Measurements from ENCODE around the gene ABCA1.

Gene ABCA1

GRCh38 chr9:104872656-104873488, 55.1 kb downstream of the ABCA1 start:
- DNase-seq (ENCODE audit: low read depth), result peak; percentile 98

GRCh38 chr9:104871961-104872527, 55.9 kb downstream of the ABCA1 start:
- DNase-seq (ENCODE audit: low read depth), result no peak

GRCh38 chr9:104869811-104870210, 58.1 kb downstream of the ABCA1 start:
- DNase-seq (ENCODE audit: low read depth), result no peak

DNA sequence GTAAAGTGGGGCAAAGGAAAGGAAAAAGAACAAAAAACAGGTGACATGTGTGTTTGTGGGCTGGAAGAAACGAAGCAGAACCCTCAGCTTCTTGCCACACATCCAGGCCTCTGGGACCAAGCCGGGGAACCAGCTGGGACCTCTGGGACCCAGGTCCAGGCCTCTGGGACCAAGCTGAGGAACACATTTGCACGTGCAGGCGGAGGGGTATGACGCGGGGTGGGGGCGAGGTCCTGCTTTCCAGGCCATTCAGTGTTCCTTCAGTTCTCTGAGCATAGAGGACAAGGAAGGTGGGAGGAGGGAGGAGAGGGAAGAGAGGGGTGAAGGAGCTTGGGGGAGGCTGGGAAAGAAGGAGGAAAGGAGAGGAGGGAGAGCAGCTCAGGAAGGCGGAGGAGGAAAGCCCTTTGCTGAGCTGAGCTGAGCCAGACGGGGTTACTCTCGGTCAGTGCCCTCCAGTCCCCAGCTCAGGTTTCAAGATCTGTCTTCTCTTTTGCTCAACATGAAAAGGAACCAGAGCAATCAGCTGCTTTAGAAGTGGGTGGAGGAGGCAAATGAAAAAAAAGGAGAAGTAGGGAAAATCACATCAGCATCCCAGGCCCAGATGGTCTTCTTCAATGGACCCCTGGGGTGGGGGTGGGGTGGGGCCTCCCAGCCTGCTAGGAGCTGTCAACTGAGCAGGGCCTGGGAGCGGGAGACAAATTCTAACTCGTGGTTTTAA, 59.1 kb downstream of the ABCA1 start:
- DNase-seq (ENCODE audit: low read depth), result peak; percentile 94

DNA sequence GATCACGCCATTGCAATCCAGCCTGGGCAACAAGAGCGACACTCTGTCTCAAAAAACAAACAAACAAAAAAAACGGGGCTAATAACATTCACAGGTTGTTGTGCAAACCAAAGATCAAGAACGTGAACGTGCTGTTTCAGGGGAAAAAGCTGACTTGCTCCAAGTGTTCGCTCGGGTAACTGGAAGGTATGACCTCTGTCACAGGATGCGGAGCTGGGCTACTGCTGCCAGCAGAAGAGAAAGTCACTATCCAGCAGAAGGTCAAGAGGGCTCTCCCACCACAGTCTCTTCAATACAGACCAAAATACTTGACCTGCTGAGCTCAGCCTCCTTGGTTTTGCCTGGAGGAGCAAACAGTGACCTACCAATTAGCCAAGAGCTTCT, 59.7 kb downstream of the ABCA1 start:
- DNase-seq (ENCODE audit: low read depth), result no peak

DNA sequence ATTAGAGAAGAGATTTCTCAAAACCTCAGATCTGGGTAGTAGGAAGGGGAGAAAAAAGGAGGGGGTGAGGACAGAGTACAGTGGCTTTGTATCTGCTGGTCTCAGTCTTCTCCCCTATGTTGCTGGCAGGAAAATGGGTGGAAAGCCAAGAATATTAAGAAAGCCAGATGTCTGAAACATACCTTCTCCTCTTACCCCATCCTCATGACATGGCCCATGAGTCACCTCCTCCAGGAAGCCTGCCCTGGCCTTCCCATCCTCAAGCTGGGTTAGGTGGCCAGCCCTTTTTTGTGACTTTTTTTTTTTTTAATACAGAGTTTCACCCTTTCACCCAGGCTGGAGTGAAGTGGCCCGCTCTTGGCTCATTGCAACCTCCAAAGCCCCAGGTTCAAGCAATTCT, 61.8 kb downstream of the ABCA1 start:
- DNase-seq (ENCODE audit: low read depth), result peak; percentile 65

DNA sequence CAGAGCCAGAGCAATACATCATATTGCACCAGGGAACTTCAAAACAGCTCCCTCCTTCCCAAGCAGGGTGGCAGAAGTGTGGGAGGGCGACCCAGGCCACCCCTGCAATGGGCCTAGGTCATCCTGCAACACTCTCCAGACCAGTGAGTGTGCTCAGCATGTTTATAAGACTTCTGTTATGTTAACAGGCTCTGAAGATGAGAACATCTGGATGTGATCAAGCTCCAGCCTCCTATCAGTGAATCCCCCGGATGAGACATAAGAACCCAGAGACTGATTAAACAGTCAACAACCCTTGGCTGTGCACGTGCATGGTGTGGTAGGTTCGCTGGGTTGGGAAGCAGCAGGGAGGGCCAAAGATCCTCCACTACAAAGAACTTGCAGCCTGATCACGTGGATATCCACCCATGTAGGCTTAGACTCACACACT, 63.3 kb downstream of the ABCA1 start:
- DNase-seq (ENCODE audit: low read depth), result peak; percentile 90

DNA sequence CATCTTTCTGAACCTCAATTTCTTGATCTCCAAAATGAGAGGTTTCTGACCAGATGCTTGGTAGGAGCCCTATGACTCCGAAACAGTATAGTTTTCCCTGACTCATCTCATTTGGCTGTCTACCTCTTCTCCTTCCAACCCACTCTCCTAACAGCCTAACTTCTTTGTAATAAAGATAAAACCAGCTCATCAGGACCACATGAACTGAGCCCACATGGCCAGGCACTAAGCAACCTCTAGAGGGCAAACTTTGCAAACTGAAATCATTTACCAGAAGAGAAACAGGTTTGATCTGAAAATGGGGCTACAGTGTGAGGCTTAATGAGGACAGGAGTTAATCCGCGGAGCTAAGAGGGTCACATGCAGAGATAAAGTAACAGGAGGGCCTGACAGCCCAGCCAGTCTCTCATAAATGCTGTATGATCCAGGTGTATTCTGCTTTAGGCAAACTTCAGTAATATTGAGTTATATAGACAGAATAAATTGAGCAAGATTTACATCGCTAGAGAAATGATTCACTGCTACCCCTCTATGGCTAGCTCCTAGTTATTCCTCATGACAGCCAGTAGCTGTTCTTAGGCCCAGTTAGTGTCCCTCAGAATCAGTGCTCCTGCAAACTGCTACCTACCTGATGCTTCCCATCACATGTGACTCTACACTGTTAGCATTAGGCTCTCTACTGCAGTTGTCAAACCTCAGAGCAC, 64.6 kb downstream of the ABCA1 start:
- DNase-seq (ENCODE audit: low read depth), result peak; percentile 89

DNA sequence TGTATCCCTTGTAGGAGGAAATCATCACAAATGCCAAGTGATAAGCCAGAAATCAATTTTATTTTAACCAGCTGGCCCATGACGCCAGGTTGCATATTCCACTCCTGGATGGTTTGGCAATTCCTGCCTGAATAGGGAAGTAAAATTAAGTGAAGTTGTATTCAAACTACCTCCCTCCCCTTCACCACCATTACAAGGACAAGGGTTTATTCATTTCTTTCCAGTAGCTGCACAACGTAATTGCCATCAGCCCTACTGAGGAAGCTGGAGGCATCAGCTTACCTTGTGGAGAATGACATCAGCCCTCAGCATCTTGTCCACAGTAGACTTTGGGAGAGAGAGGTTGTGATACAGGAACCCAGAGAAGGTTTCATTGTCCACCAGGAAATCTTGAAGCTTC, 66.6 kb downstream of the ABCA1 start:
- DNase-seq (ENCODE audit: low read depth), result no peak

DNA sequence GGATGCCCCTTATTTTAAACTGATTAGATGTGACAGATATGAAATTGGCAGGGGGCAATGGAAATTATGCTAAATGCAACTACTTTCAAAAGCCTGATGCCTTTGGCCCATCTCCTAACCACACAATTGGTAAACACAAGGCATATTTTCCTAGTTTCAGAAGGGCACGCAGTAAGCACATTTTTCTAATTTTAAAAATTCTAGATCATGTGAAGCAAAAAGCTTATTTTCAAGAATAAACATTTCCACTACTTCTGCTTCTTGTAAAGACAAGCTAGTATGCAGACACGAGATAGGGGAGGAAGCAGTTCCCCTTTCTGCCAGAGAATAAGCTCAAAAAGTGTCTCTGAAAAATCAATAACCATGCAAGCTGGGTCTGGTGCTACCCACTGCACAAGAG, 67.7 kb downstream of the ABCA1 start:
- peak; percentile 38 for DNase-seq (ENCODE audit: low read depth)

- no peak for DNase-seq (ENCODE audit: low read depth)
Measured at GRCh38 chr9:104858846-104859245, 69.1 kb downstream of the ABCA1 start.

- peak; percentile 57 for DNase-seq (ENCODE audit: low read depth)
Measured at GRCh38 chr9:104858271-104858670, 69.7 kb downstream of the ABCA1 start.

GRCh38 chr9:104856413-104856941, 71.5 kb downstream of the ABCA1 start:
- no peak for DNase-seq (ENCODE audit: low read depth)

GRCh38 chr9:104855807-104856206, 72.1 kb downstream of the ABCA1 start:
- DNase-seq (ENCODE audit: low read depth), result no peak

DNA sequence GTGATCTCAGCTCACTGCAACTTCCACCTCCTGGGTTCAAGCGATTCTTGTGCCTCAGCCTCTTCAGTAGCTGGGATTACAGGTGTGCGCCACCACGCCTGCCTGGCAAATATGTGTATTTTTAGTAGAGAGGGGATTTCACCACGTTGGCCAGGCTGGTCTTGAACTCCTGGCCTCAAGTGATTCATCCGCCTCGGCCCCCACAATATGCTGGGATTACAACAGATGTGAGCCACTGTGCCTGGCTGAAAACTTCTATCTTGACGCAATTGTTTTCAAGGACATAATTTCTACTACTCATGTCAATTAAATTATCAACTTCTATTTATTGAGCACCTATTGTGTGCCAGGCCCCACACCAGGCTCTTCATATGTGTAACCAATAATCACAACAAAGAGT, 72.7 kb downstream of the ABCA1 start:
- DNase-seq (ENCODE audit: low read depth), result peak; percentile 57

GRCh38 chr9:104854613-104855012, 73.3 kb downstream of the ABCA1 start:
- no peak for DNase-seq (ENCODE audit: low read depth)

DNA sequence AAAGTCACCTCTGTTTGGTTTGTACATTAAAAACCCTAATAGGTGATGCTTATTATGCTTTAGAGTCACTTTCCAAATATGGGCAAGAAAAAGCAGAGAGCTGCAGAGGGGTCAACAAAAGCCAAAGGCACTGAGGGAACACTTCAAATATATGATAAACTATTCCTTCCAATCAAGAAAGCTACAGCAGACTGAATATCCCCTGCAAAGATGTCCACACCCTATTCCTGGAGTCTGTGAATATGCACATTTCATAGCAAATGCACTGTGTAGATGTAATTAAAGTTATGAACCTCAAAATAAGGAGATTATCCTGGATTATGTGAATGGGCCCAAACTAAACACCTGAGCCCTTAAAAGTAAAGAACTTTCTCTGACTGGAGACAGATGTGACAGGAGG, 74.3 kb downstream of the ABCA1 start:
- no peak for DNase-seq (ENCODE audit: low read depth)

DNA sequence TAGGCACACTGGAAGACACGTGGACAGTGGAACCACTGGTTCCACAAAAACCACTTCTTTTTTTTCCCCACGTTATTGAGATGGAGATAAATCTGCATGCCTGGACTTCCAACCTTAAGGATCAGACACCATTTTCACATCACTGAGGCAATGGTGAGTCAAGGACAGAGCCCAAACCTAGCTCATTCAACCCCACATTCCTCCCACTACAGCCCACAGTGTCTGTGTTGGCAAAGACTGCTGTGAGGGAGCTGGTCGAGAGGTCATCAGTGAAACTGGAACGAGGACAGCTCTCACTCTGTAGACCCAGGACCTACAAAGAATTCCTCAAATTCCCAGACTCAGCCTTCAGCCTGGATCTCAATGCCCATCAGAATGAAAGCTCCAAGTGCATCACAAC, 74.8 kb downstream of the ABCA1 start:
- no peak for DNase-seq (ENCODE audit: low read depth)

GRCh38 chr9:104851546-104851920, 76.4 kb downstream of the ABCA1 start:
- no peak for DNase-seq (ENCODE audit: low read depth)

GRCh38 chr9:104850786-104851545, 77.0 kb downstream of the ABCA1 start:
- no peak for DNase-seq (ENCODE audit: low read depth)

DNA sequence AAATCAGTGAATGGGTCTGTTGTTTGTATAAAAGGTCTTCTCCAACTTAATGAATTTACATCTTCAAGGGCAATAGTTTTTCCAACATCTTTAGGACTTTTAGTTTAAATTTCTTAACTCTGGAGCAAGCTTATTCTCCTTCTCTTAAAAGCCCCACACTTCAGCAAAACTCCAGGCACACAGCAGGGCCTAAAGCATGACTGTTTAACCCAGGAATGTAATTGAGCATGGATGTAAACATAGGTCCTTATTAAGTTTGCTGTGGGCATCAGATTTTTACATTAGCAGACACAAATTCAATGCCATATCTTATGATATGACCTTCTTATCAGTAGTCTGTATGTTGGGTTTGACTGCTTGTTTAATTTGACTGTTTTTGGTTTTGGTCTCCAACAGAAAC, 78.9 kb downstream of the ABCA1 start:
- no peak for DNase-seq (ENCODE audit: low read depth)

DNA sequence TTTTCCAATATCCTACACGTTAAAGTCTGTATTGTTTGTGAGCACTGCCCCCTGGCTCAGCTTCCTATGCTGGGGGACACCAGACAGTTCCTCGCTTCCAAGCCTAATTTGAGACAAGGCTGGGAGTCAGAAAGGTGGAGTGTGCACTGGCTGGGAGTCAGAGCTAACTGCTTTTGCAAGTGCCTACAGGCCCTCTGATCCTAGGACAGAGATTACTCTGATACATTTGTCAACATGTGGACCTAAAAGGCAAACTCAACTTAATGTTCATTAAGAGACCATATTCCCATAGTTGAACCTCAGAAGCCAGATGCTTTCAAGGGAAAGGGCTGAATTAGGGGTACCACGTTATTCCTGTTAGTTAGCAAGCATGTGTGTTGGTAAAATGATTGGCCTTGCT, 83.2 kb downstream of the ABCA1 start:
- no peak for DNase-seq (ENCODE audit: low read depth)
